SK-N-SH (cell line): ENCODE results near the gene CST9. TPM values are rescaled to one million over a fixed set of nuclear protein-coding genes. Genes with fewer than 3 reads are reported as not detected.

Experiments used
- CTCF ChIA-PET: fragments of 300-600, 350-600 bp; formaldehyde crosslinking; extraction: SDS; loops from one replicate; lab custom pipeline; 2021; lab: Yijun Ruan, JAX
- POLR2A ChIA-PET: fragments of 350-600 bp; sonication (Branson Sonifier 250); formaldehyde crosslinking; extraction: SDS; loops from one replicate; lab custom pipeline; 2020; ENCODE audit warnings: antibody characterized with exemption, inconsistent platforms; lab: Yijun Ruan, JAX
- DNase-seq: peaks from one replicate; pipeline ENCODE4 v3.0.0; 2012
- H2AFZ ChIP-seq: fragments of 200-600 bp; sonication (generic); 2 replicates; pipeline ENCODE4 v1.8.1; 2016; ENCODE audit warnings: antibody characterized with exemption, mild to moderate bottlenecking, low read depth
- H3F3A ChIP-seq: fragments of 200-600 bp; sonication (generic); replicated peaks from 2 replicates; pipeline ENCODE3; 2016; ENCODE audit warnings: antibody characterized with exemption, mild to moderate bottlenecking; ENCODE audit not compliant: insufficient read depth
- H3K27ac ChIP-seq, 2 experiments: fragments of 200-500 bp in 1 of 2; fragments of 200-600 bp in 1 of 2; sonication (Bioruptor generic) in 1 of 2; sonication (generic), shearing (Covaris generic) in 1 of 2; 2 replicates each; pipeline versions ENCODE4 v1.5.1 to v1.6.1; 2014 to 2016; ENCODE audit warnings: low read depth in 2 of 2, inconsistent platforms in 1 of 2, low read length in 1 of 2, mild to moderate bottlenecking in 1 of 2, mixed read lengths in 1 of 2
- H3K27me3 ChIP-seq: fragments of 200-600 bp; sonication (generic), shearing (Covaris generic); 2 replicates; pipeline ENCODE4 v1.6.1; 2016; ENCODE audit warnings: mixed run types; ENCODE audit not compliant: insufficient read depth
- H3K36me3 ChIP-seq, 2 experiments: fragments of 200-500 bp in 1 of 2; fragments of 200-600 bp in 1 of 2; sonication (Bioruptor generic) in 1 of 2; sonication (generic) in 1 of 2; replicated peaks in 1 of 2; 2 replicates each; pipeline versions ENCODE3 to v1.5.1; 2014 to 2016; ENCODE audit warnings: low read length in 1 of 2, mild to moderate bottlenecking in 1 of 2; ENCODE audit not compliant: insufficient read depth in 2 of 2, control insufficient read depth in 1 of 2
- H3K4me1 ChIP-seq, 2 experiments: fragments of 200-500 bp in 1 of 2; fragments of 200-600 bp in 1 of 2; sonication (Bioruptor generic) in 1 of 2; sonication (generic), shearing (Covaris generic) in 1 of 2; 2 replicates each; pipeline versions ENCODE4 v1.5.1 to v1.6.1; 2014 to 2016; ENCODE audit warnings: low read depth in 1 of 2, low read length in 1 of 2, mixed run types in 1 of 2; ENCODE audit not compliant: insufficient read depth in 2 of 2, control insufficient read depth in 1 of 2
- H3K4me2 ChIP-seq: fragments of 200-600 bp; sonication (generic), shearing (Covaris generic); 2 replicates; pipeline ENCODE4 v1.6.1; 2017; ENCODE audit warnings: mixed run types
- H3K4me3 ChIP-seq, 2 experiments: fragments of 200-500 bp in 1 of 2; fragments of 200-600 bp in 1 of 2; sonication (Bioruptor generic) in 1 of 2; sonication (generic), shearing (Covaris generic) in 1 of 2; 2 replicates each; pipeline versions ENCODE4 v1.5.1 to v1.8.1; 2014 to 2016; ENCODE audit warnings: low read depth in 2 of 2, inconsistent platforms in 1 of 2, low read length in 1 of 2, mild to moderate bottlenecking in 1 of 2, mixed read lengths in 1 of 2, moderate library complexity in 1 of 2
- H3K79me2 ChIP-seq: fragments of 200-600 bp; sonication (generic); 2 replicates; pipeline ENCODE4 v1.8.1; 2017; ENCODE audit warnings: mild to moderate bottlenecking; ENCODE audit not compliant: insufficient read depth
- H3K9ac ChIP-seq: fragments of 200-600 bp; sonication (generic); 2 replicates; pipeline ENCODE4 v1.6.1; 2017; ENCODE audit warnings: mixed run types
- H3K9me2 ChIP-seq: fragments of 200-600 bp; sonication (generic); 2 replicates; pipeline ENCODE4 v1.6.1; 2017; ENCODE audit warnings: mixed run types
- H3K9me3 ChIP-seq: fragments of 200-600 bp; sonication (generic); 2 replicates; pipeline ENCODE4 v1.6.1; 2017; ENCODE audit warnings: mixed run types, mild to moderate bottlenecking, moderate library complexity
- H4K20me1 ChIP-seq: fragments of 200-600 bp; sonication (generic); 2 replicates; pipeline ENCODE4 v1.6.1; 2017; ENCODE audit warnings: mild to moderate bottlenecking, mixed run types; ENCODE audit not compliant: insufficient read depth
- CHD2 ChIP-seq: fragments of 150-350 bp; IDR thresholded peaks from 2 replicates; pipeline ENCODE4 v1.6.1; 2018; ENCODE audit warnings: low read length; ENCODE audit not compliant: partially characterized antibody
- ELF1 ChIP-seq: IDR thresholded peaks from 2 replicates; pipeline ENCODE4 v1.4.0; 2012
- EP300 ChIP-seq, 2 experiments: IDR thresholded peaks; 2 replicates each; pipeline versions ENCODE4 v1.4.0 to v1.6.1; 2012; ENCODE audit warnings: borderline replicate concordance in 1 of 2, low read depth in 1 of 2, low read length in 1 of 2
- FOXJ3 ChIP-seq: sonication (generic); formaldehyde crosslinking; IDR thresholded peaks from 2 replicates; pipeline ENCODE4 v1.5.1; 2020; ENCODE audit warnings: mild to moderate bottlenecking, missing genetic modification reagents
- JUND ChIP-seq: IDR thresholded peaks from 2 replicates; pipeline ENCODE4 v1.4.0; 2012
- MEF2A ChIP-seq: IDR thresholded peaks from 2 replicates; pipeline ENCODE4 v1.4.0; 2012; ENCODE audit warnings: low read depth, borderline replicate concordance
- NFIC ChIP-seq: IDR thresholded peaks from 2 replicates; pipeline ENCODE4 v1.4.0; 2012; ENCODE audit warnings: borderline replicate concordance
- NRF1 ChIP-seq: IDR thresholded peaks from 2 replicates; pipeline ENCODE4 v1.6.1; 2012; ENCODE audit warnings: low read depth, mild to moderate bottlenecking, low read length
- POLR2AphosphoS5 ChIP-seq: IDR thresholded peaks from 2 replicates; pipeline ENCODE4 v1.6.1; 2012; ENCODE audit warnings: low read depth, low read length
- RCOR1 ChIP-seq: fragments of 150-350 bp; IDR thresholded peaks from 2 replicates; pipeline ENCODE4 v1.6.1; 2017; ENCODE audit warnings: antibody characterized with exemption, low read length
- RFX5 ChIP-seq: IDR thresholded peaks from 2 replicates; pipeline ENCODE4 v1.6.1; 2012; ENCODE audit warnings: mild to moderate bottlenecking, improper control_type of control experiment, low read length
- RXRA ChIP-seq: IDR thresholded peaks from 2 replicates; pipeline ENCODE4 v1.4.0; 2012; ENCODE audit warnings: low read depth, mild to moderate bottlenecking, borderline replicate concordance
- SIN3A ChIP-seq: IDR thresholded peaks from 2 replicates; pipeline ENCODE4 v1.6.1; 2012; ENCODE audit warnings: low read depth, mild to moderate bottlenecking, low read length, moderate library complexity, borderline replicate concordance
- TAF1 ChIP-seq: IDR thresholded peaks from 2 replicates; pipeline ENCODE4 v1.6.1; 2012; ENCODE audit warnings: low read depth, mild to moderate bottlenecking, low read length, moderate library complexity, borderline replicate concordance
- TEAD4 ChIP-seq: IDR thresholded peaks from 2 replicates; pipeline ENCODE4 v1.4.0; 2012; ENCODE audit warnings: mild to moderate bottlenecking, borderline replicate concordance; ENCODE audit not compliant: insufficient read depth
- YY1 ChIP-seq: IDR thresholded peaks from 2 replicates; pipeline ENCODE4 v1.4.0; 2012; ENCODE audit warnings: low read depth, mild to moderate bottlenecking
- WGBS: methylation state at CpG from one replicate; pipeline ENCODE4 v1.1.6; 2017; ENCODE audit warnings: low lambda C conversion rate; 5-methylcytosine and 5-hydroxymethylcytosine counted together
- polyA plus RNA-seq, 3 experiments: library from polyadenylated mRNA; depleted of rRNA; stranded (reverse); fragments of >200 nt; gene quantifications; 2 replicates each; pipeline ENCODE4 v1.2.3, GENCODE V29; 2012
- TF ChIP-seq, protein P1 (sequence below): IDR thresholded peaks from 2 replicates; pipeline ENCODE4 v1.4.0; 2012; ENCODE audit warnings: low read depth, borderline replicate concordance
- TF ChIP-seq, protein P2 (sequence below): IDR thresholded peaks from 2 replicates; pipeline ENCODE4 v1.4.0; 2012; ENCODE audit warnings: low read depth
- TF ChIP-seq, protein P3 (sequence below): fragments of 150-350 bp; IDR thresholded peaks from 2 replicates; pipeline ENCODE4 v1.6.1; 2017; ENCODE audit warnings: antibody characterized with exemption, low read length, low read depth, borderline replicate concordance
- TF ChIP-seq, protein P4 (sequence below): IDR thresholded peaks from 2 replicates; pipeline ENCODE4; 2012

The CST9 gene
- polyA plus RNA-seq, 1 of the 3 experiments (the other 2 are of a cell fraction) = not detected

DNA sequence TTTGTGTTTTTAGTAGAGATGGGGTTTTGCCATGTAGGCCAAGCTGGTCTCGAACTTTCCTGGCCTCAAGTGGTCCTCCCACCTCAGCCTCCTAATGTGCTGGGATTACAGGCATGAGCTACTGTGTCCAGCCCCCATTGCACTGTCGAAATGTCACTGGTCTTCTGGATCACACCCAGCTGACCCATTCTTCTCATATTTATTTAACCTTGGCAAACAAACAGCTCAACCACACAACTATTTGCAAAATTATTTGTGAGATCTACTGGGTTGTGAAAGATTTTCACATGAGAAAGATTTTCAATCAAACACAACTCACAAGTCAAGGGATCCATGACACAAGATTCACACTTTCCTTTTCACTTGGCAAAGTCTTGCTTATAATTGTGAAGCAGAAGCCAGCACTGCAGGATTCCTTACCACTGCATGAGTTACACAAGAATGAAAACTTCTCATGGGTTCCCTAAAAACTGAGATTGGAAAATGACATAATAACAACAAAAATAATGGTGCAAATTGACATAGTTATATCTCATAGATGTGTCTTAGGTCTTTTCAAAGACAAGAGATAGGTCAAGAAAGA is 35.4 kb downstream of the CST9 start:
- Histone ChIP-seq H3K4me3 (no peak overlapping the region), H3K27ac (no peak overlapping the region), H3K9me2 (no peaks in the 10 kb centered on the region), H3K4me2 (no peak overlapping the region), H2AFZ (no peak overlapping the region), H3K4me1 (no peaks in the 10 kb centered on the region), H3K9me3 (no peaks in the 10 kb centered on the region; the same call in 1 of the 2 replicates), H4K20me1 (no peaks in the 10 kb centered on the region), H3K9ac (no peak overlapping the region), H3K36me3 (no peaks in the 10 kb centered on the region), H3F3A (no peaks in the 10 kb centered on the region), H3K79me2 (no peaks in the 10 kb centered on the region), H3K27me3 (no peaks in the 10 kb centered on the region)
- ChIA-PET CTCF (interaction anchor here (1.1 kb wide), 1 partner anchor 11 kb away, joined by 3 read pairs; no protein-coding TSS in a partner anchor), POLR2A (no interaction called here)
- TF ChIP-seq, protein P1, sequence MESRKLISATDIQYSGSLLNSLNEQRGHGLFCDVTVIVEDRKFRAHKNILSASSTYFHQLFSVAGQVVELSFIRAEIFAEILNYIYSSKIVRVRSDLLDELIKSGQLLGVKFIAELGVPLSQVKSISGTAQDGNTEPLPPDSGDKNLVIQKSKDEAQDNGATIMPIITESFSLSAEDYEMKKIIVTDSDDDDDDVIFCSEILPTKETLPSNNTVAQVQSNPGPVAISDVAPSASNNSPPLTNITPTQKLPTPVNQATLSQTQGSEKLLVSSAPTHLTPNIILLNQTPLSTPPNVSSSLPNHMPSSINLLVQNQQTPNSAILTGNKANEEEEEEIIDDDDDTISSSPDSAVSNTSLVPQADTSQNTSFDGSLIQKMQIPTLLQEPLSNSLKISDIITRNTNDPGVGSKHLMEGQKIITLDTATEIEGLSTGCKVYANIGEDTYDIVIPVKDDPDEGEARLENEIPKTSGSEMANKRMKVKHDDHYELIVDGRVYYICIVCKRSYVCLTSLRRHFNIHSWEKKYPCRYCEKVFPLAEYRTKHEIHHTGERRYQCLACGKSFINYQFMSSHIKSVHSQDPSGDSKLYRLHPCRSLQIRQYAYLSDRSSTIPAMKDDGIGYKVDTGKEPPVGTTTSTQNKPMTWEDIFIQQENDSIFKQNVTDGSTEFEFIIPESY = no peak
- TF ChIP-seq SIN3A = no peak
- TF ChIP-seq POLR2AphosphoS5 = no peak
- no peak for DNase-seq
- WGBS = 3% methylated on average over 2 of the region's 2 CpGs

DNA sequence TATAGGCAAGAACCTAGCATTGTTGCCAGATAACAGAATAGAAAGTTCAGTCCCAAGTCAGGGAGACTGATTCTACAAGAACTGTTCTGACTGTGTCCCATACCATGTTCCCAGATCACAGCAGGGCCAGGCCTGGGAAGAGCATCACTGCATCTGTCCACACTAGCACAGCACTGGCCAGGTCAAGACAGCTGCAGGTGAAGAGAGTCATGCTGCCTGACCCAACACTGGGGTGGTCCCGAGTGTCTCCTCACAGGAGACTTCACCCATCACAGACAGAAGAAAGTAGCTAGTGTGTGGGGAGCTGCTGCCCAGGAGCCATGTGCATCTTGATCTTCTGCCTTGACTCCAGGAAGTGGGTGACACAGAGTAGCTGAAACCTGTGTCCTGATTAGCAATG is 36.1 kb downstream of the CST9 start:
- no peaks in the 10 kb centered on the region for H3K9me2 ChIP-seq
- no peaks in the 10 kb centered on the region; the same call in 1 of the 2 replicates for H3K9me3 ChIP-seq
- POLR2A ChIA-PET = no interaction called here
- WGBS = 0% methylated on average over 1 of the region's 1 CpG
- no peaks in the 10 kb centered on the region for H3F3A ChIP-seq
- H3K4me3 ChIP-seq = no peak overlapping the region
- no peak overlapping the region for H2AFZ ChIP-seq
- no peaks in the 10 kb centered on the region for H3K27me3 ChIP-seq
- H3K4me1 ChIP-seq = no peaks in the 10 kb centered on the region
- no peak overlapping the region for H3K9ac ChIP-seq
- TF ChIP-seq MEF2A (no peak), NRF1 (no peak), TAF1 (no peak), TEAD4 (no peak), POLR2AphosphoS5 (no peak), EP300 (IDR thresholded peaks at IDR 0.05; ENCODE audit: borderline replicate concordance in 1 of 2, low read depth in 1 of 2, low read length in 1 of 2) (no peak), JUND (no peak), RFX5 (no peak), FOXJ3 (CRISPR knock-in tag) (no peak), ELF1 (no peak), RXRA (no peak), YY1 (no peak), NFIC (no peak), RCOR1 (no peak), SIN3A (no peak), CHD2 (no peak)
- TF ChIP-seq, protein P2, sequence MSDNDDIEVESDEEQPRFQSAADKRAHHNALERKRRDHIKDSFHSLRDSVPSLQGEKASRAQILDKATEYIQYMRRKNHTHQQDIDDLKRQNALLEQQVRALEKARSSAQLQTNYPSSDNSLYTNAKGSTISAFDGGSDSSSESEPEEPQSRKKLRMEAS = no peak
- TF ChIP-seq, protein P1 = no peak
- TF ChIP-seq, protein P3, sequence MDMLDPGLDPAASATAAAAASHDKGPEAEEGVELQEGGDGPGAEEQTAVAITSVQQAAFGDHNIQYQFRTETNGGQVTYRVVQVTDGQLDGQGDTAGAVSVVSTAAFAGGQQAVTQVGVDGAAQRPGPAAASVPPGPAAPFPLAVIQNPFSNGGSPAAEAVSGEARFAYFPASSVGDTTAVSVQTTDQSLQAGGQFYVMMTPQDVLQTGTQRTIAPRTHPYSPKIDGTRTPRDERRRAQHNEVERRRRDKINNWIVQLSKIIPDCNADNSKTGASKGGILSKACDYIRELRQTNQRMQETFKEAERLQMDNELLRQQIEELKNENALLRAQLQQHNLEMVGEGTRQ = no peak
- TF ChIP-seq, protein P4, sequence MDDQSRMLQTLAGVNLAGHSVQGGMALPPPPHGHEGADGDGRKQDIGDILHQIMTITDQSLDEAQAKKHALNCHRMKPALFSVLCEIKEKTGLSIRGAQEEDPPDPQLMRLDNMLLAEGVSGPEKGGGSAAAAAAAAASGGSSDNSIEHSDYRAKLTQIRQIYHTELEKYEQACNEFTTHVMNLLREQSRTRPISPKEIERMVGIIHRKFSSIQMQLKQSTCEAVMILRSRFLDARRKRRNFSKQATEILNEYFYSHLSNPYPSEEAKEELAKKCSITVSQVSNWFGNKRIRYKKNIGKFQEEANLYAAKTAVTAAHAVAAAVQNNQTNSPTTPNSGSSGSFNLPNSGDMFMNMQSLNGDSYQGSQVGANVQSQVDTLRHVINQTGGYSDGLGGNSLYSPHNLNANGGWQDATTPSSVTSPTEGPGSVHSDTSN = no peak
- TF ChIP-seq, all 33 proteins: peak for 0
- Histone ChIP-seq H3K4me2 (no peak overlapping the region), H3K79me2 (no peaks in the 10 kb centered on the region), H4K20me1 (no peaks in the 10 kb centered on the region), H3K27ac (no peak overlapping the region), H3K36me3 (no peaks in the 10 kb centered on the region)
- no peak for DNase-seq
- CTCF ChIA-PET = interaction anchor here (1.1 kb wide), 1 partner anchor 12 kb away, joined by 3 read pairs; no protein-coding TSS in a partner anchor
